K562 (cell line): ENCODE measurements around the gene PAXIP1. TPM values are rescaled to one million over a fixed set of nuclear protein-coding genes. Genes with fewer than 3 reads are reported as not detected.

Experiments used
- CCNT2 ChIP-seq: IDR thresholded peaks from 2 replicates; pipeline ENCODE4 v1.6.1; 2011; ENCODE audit warnings: borderline replicate concordance, low read depth, mild to moderate bottlenecking, moderate library complexity, mixed read lengths, low read length; ENCODE audit not compliant: insufficient read length; ENCODE audit errors: extremely low read depth
- NFE2 ChIP-seq: IDR thresholded peaks from 2 replicates; pipeline ENCODE4 v1.6.1; 2014; ENCODE audit warnings: antibody characterized with exemption, low read depth
- TGIF2 ChIP-seq: sonication (generic); formaldehyde crosslinking; IDR thresholded peaks from 2 replicates; pipeline ENCODE4 v1.8.1; 2022; ENCODE audit warnings: mild to moderate bottlenecking, missing genetic modification reagents, moderate library complexity
- ZC3H11A ChIP-seq: IDR thresholded peaks from 2 replicates; pipeline ENCODE4 v1.6.1; 2012; ENCODE audit warnings: low read depth, low read length, improper control_type of control experiment
- polyA plus RNA-seq, 8 experiments: library from polyadenylated mRNA; depleted of rRNA in 4 of 8; stranded (reverse) in 5 of 8; unstranded in 3 of 8; fragments of >200 nt; fragmentation: Nextera tagmentation in 2 of 8; fragmentation: Illumina TruSeq in 1 of 8; extraction: Ambion mirVana in 2 of 8; extraction: Trizol in 1 of 8; gene quantifications; 2 replicates each; pipeline versions ENCODE4 v1.2.1 to v1.2.3, GENCODE V29; 2011 to 2014; ENCODE audit warnings: inconsistent platforms in 1 of 8, missing spikeins in 1 of 8
- total RNA-seq, 7 experiments: library from RNA; depleted of rRNA in 6 of 7; stranded (reverse); fragments of >200 nt in 6 of 7; fragmentation: Illumina TruSeq in 2 of 7; extraction: Trizol in 2 of 7; gene quantifications; 2 replicates each; pipeline versions ENCODE4 v1.2.1 to v1.2.3, GENCODE V29; 2011 to 2021; ENCODE audit warnings: low replicate concordance in 1 of 7
- TF ChIP-seq, protein P1 (sequence below): fragments of 200-600 bp; sonication (generic); IDR thresholded peaks from one replicate; pipeline ENCODE4 v1.6.1; 2012; ENCODE audit warnings: mild to moderate bottlenecking, low read depth, low read length, inconsistent platforms
- TF ChIP-seq, protein P2 (sequence below): fragments of 450-650 bp; IDR thresholded peaks from 2 replicates; pipeline ENCODE4 v1.6.1; 2017; ENCODE audit warnings: mild to moderate bottlenecking, moderate library complexity
- TF ChIP-seq, protein P3 (sequence below): fragments of 200-800 bp; sonication (Bioruptor generic); IDR thresholded peaks from 2 replicates; pipeline ENCODE4 v1.6.1; 2016; ENCODE audit warnings: missing genetic modification characterization, missing compliant biosample characterization

Gene PAXIP1
- total and polyA plus RNA-seq, 9 of the 15 experiments (the other 6 are each of a cell fraction or from before 2014, with no cell fraction given): 9.7 to 37.9 (median 28.4) TPM

DNA sequence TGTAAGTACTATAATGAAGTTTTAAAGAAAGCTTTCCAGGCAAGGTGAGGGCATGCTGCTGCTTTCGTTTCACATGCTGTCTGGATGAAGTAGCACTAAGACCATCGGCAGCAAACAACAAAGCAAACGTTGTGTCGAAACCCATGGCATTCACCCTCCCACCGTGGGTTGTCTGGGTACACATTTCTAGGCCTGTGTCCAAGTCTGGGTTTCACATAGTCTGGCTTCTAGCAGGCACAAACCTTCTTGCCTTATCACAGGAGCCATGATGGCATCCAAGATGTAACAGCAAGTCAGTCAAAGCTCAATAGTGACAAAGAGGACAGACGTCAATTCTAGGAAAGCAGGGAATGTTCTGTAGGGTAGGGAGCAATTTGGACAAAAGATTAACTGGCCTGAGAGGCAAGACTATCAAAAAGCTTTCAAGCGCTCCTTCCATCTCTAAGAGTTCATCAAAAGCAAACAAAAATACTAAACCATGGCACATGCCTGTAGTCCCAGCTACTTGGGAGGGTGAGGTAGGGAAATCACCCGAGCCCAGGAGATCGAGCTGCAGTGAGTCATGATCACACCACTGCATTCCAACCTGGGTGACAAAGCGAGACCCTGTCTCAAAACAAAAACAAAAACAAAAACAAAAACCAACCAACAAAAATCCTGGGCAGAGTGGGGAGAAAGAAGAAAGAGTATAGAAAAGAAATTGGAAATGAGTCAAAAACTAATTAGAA lies 42.7 kb downstream of the PAXIP1 start (continued):
- TF ChIP-seq, protein P1, sequence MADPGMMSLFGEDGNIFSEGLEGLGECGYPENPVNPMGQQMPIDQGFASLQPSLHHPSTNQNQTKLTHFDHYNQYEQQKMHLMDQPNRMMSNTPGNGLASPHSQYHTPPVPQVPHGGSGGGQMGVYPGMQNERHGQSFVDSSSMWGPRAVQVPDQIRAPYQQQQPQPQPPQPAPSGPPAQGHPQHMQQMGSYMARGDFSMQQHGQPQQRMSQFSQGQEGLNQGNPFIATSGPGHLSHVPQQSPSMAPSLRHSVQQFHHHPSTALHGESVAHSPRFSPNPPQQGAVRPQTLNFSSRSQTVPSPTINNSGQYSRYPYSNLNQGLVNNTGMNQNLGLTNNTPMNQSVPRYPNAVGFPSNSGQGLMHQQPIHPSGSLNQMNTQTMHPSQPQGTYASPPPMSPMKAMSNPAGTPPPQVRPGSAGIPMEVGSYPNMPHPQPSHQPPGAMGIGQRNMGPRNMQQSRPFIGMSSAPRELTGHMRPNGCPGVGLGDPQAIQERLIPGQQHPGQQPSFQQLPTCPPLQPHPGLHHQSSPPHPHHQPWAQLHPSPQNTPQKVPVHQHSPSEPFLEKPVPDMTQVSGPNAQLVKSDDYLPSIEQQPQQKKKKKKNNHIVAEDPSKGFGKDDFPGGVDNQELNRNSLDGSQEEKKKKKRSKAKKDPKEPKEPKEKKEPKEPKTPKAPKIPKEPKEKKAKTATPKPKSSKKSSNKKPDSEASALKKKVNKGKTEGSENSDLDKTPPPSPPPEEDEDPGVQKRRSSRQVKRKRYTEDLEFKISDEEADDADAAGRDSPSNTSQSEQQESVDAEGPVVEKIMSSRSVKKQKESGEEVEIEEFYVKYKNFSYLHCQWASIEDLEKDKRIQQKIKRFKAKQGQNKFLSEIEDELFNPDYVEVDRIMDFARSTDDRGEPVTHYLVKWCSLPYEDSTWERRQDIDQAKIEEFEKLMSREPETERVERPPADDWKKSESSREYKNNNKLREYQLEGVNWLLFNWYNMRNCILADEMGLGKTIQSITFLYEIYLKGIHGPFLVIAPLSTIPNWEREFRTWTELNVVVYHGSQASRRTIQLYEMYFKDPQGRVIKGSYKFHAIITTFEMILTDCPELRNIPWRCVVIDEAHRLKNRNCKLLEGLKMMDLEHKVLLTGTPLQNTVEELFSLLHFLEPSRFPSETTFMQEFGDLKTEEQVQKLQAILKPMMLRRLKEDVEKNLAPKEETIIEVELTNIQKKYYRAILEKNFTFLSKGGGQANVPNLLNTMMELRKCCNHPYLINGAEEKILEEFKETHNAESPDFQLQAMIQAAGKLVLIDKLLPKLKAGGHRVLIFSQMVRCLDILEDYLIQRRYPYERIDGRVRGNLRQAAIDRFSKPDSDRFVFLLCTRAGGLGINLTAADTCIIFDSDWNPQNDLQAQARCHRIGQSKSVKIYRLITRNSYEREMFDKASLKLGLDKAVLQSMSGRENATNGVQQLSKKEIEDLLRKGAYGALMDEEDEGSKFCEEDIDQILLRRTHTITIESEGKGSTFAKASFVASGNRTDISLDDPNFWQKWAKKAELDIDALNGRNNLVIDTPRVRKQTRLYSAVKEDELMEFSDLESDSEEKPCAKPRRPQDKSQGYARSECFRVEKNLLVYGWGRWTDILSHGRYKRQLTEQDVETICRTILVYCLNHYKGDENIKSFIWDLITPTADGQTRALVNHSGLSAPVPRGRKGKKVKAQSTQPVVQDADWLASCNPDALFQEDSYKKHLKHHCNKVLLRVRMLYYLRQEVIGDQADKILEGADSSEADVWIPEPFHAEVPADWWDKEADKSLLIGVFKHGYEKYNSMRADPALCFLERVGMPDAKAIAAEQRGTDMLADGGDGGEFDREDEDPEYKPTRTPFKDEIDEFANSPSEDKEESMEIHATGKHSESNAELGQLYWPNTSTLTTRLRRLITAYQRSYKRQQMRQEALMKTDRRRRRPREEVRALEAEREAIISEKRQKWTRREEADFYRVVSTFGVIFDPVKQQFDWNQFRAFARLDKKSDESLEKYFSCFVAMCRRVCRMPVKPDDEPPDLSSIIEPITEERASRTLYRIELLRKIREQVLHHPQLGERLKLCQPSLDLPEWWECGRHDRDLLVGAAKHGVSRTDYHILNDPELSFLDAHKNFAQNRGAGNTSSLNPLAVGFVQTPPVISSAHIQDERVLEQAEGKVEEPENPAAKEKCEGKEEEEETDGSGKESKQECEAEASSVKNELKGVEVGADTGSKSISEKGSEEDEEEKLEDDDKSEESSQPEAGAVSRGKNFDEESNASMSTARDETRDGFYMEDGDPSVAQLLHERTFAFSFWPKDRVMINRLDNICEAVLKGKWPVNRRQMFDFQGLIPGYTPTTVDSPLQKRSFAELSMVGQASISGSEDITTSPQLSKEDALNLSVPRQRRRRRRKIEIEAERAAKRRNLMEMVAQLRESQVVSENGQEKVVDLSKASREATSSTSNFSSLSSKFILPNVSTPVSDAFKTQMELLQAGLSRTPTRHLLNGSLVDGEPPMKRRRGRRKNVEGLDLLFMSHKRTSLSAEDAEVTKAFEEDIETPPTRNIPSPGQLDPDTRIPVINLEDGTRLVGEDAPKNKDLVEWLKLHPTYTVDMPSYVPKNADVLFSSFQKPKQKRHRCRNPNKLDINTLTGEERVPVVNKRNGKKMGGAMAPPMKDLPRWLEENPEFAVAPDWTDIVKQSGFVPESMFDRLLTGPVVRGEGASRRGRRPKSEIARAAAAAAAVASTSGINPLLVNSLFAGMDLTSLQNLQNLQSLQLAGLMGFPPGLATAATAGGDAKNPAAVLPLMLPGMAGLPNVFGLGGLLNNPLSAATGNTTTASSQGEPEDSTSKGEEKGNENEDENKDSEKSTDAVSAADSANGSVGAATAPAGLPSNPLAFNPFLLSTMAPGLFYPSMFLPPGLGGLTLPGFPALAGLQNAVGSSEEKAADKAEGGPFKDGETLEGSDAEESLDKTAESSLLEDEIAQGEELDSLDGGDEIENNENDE: no peak
- TF ChIP-seq TGIF2 (CRISPR knock-in tag): no peak
- TF ChIP-seq, protein P2, sequence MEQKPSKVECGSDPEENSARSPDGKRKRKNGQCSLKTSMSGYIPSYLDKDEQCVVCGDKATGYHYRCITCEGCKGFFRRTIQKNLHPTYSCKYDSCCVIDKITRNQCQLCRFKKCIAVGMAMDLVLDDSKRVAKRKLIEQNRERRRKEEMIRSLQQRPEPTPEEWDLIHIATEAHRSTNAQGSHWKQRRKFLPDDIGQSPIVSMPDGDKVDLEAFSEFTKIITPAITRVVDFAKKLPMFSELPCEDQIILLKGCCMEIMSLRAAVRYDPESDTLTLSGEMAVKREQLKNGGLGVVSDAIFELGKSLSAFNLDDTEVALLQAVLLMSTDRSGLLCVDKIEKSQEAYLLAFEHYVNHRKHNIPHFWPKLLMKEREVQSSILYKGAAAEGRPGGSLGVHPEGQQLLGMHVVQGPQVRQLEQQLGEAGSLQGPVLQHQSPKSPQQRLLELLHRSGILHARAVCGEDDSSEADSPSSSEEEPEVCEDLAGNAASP: no peak
- TF ChIP-seq CCNT2: no peak
- no peak for TF ChIP-seq ZC3H11A
- TF ChIP-seq NFE2: no peak
- TF ChIP-seq, protein P3, sequence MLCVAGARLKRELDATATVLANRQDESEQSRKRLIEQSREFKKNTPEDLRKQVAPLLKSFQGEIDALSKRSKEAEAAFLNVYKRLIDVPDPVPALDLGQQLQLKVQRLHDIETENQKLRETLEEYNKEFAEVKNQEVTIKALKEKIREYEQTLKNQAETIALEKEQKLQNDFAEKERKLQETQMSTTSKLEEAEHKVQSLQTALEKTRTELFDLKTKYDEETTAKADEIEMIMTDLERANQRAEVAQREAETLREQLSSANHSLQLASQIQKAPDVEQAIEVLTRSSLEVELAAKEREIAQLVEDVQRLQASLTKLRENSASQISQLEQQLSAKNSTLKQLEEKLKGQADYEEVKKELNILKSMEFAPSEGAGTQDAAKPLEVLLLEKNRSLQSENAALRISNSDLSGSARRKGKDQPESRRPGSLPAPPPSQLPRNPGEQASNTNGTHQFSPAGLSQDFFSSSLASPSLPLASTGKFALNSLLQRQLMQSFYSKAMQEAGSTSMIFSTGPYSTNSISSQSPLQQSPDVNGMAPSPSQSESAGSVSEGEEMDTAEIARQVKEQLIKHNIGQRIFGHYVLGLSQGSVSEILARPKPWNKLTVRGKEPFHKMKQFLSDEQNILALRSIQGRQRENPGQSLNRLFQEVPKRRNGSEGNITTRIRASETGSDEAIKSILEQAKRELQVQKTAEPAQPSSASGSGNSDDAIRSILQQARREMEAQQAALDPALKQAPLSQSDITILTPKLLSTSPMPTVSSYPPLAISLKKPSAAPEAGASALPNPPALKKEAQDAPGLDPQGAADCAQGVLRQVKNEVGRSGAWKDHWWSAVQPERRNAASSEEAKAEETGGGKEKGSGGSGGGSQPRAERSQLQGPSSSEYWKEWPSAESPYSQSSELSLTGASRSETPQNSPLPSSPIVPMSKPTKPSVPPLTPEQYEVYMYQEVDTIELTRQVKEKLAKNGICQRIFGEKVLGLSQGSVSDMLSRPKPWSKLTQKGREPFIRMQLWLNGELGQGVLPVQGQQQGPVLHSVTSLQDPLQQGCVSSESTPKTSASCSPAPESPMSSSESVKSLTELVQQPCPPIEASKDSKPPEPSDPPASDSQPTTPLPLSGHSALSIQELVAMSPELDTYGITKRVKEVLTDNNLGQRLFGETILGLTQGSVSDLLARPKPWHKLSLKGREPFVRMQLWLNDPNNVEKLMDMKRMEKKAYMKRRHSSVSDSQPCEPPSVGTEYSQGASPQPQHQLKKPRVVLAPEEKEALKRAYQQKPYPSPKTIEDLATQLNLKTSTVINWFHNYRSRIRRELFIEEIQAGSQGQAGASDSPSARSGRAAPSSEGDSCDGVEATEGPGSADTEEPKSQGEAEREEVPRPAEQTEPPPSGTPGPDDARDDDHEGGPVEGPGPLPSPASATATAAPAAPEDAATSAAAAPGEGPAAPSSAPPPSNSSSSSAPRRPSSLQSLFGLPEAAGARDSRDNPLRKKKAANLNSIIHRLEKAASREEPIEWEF (CRISPR knock-in tag): no peak
